ACC112 (cell line): ENCODE results near the gene DAW1.

Source experiments
- H2AFZ ChIP-seq: fragments of 200-600 bp; sonication (generic); one replicate; pipeline ENCODE4 v1.6.0; 2017; ENCODE audit warnings: antibody characterized with exemption, low read length; ENCODE audit not compliant: unreplicated experiment
- H3K27ac ChIP-seq: fragments of 200-600 bp; sonication (generic); 2 replicates; pipeline ENCODE4 v1.5.1; 2014; ENCODE audit warnings: low read depth, mild to moderate bottlenecking, antibody characterized with exemption, low read length, moderate library complexity
- H3K27me3 ChIP-seq: fragments of 200-600 bp; sonication (generic); 2 replicates; pipeline ENCODE4 v1.6.1; 2014; ENCODE audit warnings: mild to moderate bottlenecking, antibody characterized with exemption, low read length, moderate library complexity, mixed read lengths; ENCODE audit not compliant: insufficient read depth
- H3K36me3 ChIP-seq: fragments of 200-600 bp; sonication (generic); 2 replicates; pipeline ENCODE4 v1.6.1; 2016; ENCODE audit warnings: mild to moderate bottlenecking, antibody characterized with exemption, low read length, moderate library complexity, mixed read lengths; ENCODE audit not compliant: insufficient read depth
- H3K4me1 ChIP-seq: fragments of 200-600 bp; sonication (generic); one replicate; pipeline ENCODE4 v1.6.1; 2016; ENCODE audit warnings: low read length, mixed read lengths; ENCODE audit not compliant: insufficient read depth, unreplicated experiment, control insufficient read depth
- H3K4me3 ChIP-seq: fragments of 200-600 bp; sonication (generic); 2 replicates; pipeline ENCODE4 v1.5.1; 2014; ENCODE audit warnings: mild to moderate bottlenecking, low read depth, low read length
- H3K79me2 ChIP-seq: fragments of 200-600 bp; sonication (generic); one replicate; pipeline ENCODE4 v1.6.0; 2016; ENCODE audit warnings: low read length; ENCODE audit not compliant: control insufficient read depth, unreplicated experiment, insufficient read depth

The DAW1 gene

DNA sequence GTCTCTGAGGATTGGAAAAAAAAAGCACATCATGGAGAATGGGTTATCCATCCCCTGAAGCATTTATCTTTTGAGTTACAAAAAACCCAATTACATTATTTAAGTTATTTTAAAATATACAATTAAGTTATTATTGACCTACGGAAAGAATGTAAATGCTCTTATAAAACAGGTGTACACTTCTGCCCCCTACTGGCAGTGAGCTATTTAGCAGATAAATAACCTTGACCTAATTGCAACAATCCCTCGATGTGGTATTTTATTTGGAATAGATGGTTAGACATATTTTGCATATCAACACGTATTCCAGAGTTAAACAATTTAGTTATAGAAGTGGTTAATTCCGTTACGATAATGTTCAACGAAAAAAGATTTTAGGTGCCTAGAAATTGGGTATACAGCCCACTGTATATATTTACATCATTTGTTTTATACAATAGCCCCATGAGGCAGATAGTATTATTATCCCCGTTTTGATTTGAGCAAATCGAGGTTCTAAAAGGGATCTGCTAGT lies 9.1 kb upstream of the DAW1 start:
- Histone ChIP-seq H2AFZ (no peak overlapping the region), H3K79me2 (no peaks in the 10 kb centered on the region), H3K4me1 (peaks cover 59% of the 10 kb centered on the region), H3K27ac (peak overlapping the region; percentile 96), H3K27me3 (no peaks in the 10 kb centered on the region), H3K36me3 (no peaks in the 10 kb centered on the region), H3K4me3 (peak overlapping the region; percentile 16)

DNA sequence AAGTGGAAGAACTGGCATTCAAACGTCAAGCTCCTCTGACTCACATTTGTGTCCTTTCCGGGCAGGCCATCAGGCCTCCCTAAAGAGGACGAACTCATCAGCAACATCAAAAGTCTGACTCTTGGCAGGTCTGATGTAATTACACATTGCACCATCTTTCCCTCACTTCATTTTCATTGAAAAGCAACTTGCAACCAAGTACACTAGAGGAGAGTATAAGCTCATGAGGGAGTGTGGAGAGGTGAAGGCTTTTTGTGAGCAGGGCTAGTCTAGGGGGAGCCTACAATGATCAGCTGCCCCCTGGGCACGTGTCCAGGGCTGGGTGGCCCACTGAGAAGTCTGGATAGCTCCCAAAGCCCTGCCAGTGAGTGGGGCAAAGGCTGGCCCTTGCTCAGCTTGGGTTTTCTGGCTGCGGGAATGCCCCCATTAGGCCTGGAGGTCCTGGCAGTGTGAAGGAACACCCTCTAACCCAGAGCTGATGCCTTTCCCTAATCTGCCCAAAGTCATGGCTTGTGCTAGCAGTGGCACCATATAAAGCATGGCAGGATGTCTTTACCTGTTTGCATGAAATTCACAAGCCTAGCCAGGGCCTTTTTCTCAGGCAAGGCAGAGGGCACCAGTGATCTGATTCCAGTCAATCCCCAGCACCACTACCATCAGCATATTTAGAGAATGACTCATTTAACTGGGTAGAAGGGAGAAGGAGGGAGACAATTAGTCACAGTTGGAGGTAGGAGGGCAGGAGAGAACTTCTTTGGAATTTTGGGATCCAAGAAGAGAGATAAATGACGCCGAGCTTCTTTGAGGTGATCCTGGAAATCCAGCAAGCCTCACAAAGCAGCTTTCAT lies 8.5 kb upstream of the DAW1 start:
- Histone ChIP-seq H3K36me3 (no peaks in the 10 kb centered on the region), H3K27ac (peak overlapping the region; percentile 96), H3K4me3 (peak overlapping the region; percentile 49), H3K4me1 (peaks cover 59% of the 10 kb centered on the region), H2AFZ (no peak overlapping the region), H3K79me2 (no peaks in the 10 kb centered on the region), H3K27me3 (no peaks in the 10 kb centered on the region)

DNA sequence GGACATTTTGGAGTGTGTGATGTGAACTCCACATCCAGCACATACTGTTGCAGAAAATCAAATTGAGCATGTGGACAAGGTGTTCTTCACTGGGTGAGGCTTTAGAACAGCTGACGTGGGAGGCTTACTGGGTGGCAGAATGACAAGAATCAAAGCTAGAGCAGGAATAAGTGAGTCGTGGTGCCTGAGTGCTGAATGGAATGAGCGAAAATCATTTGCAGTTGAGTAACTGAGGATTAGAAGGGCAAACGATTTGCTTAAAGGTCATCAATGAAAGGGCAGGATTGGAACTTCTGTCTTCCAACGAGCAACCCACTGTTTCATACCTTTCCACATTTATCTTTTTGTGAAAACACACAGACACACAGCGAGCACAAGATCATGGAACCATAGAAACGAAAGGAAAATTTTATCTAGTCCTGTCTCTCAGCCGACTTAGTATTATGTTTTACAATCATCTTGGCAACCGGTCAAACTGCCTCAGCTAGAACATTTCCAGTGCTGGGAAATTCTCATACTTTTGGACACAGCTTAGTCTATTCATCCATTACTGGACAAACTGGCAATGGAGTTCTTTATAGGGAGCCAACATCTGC lies 7.2 kb upstream of the DAW1 start:
- peak overlapping the region; percentile 96 for H3K27ac ChIP-seq
- H3K79me2 ChIP-seq, result no peaks in the 10 kb centered on the region
- H3K27me3 ChIP-seq, result no peaks in the 10 kb centered on the region
- no peaks in the 10 kb centered on the region for H3K36me3 ChIP-seq
- H2AFZ ChIP-seq, result no peak overlapping the region
- H3K4me1 ChIP-seq, result peaks cover 59% of the 10 kb centered on the region
- H3K4me3 ChIP-seq, result peak overlapping the region; percentile 41

DNA sequence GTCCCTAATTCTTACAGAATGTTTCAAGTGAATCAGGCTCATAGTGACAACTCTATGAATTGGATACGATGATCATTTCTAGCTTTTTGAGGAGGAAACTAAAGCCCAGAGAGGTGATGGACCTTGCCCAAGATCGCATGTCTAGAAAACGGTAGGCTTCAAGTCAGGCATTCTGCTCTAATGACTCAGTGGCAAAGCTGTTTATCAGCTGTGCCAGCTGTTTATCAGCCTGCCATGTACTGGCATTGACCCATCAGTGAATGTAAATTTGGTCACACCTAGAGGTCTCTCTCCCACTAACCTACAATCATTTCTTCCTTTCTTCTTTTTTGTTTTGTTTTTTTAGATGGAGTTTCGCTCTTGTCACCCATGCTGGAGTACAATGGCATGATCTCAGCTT lies 6.1 kb upstream of the DAW1 start:
- Histone ChIP-seq H3K4me3 (no peak overlapping the region), H3K4me1 (peaks cover 67% of the 10 kb centered on the region), H3K27me3 (no peaks in the 10 kb centered on the region), H3K79me2 (no peaks in the 10 kb centered on the region), H3K36me3 (no peaks in the 10 kb centered on the region), H3K27ac (peak overlapping the region; percentile 96), H2AFZ (no peak overlapping the region)

DNA sequence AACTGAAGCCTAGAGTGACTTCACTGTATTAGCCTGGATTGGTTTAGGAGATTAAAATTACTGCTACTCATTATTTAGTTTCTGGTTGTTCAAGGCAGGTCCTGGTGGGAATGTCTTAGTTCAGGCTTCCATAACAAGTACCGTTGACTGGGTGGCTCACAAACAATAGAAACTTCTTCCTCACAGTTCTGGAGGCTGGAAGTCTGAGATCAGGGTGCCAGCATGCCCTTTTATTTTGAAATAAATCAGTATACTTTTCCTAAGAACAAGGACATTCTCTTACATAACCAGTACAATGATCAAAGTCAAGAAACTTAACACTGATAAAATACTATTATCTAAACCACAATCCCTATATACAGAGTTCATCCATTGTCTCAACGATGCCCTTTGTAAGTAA lies 4.0 kb upstream of the DAW1 start:
- Histone ChIP-seq H3K4me1 (peaks cover 68% of the 10 kb centered on the region), H3K4me3 (no peak overlapping the region), H3K36me3 (no peaks in the 10 kb centered on the region), H3K27me3 (no peaks in the 10 kb centered on the region), H3K79me2 (peaks cover 9% of the 10 kb centered on the region), H3K27ac (peak overlapping the region; percentile 32; the same call in 1 of the 2 replicates), H2AFZ (no peak overlapping the region)

DNA sequence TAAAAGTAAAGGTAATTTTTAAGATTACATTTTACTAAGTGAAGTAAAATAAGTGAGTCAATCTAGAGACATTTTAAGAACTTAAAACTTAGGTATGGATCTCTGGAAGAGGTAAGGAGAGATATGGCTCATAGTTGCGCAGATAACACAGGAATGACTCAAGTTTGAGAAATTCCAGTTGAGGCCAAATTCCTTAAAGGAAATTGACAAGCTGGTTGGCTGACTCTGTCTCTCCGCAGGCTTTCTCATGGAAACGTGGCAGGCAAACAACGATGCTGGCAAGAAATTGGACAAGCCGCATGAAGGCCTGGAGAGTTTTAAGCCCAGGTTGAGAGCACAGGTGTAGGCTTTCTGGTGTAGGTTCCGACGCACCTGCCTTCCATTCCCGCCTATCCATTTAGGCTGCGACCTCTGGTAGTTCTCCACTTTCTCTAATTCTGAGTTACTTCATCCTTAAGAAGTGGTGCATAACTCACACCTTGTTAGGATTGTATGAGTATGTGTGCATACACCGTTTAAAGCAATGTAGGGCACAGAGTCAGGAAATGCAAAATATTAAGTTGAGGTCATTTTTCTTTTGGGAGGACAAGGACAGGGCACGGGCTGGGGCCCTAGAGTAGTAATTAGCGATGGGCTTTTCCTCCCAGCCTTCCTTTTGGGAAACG lies 589 bp upstream of the DAW1 start:
- H3K36me3 ChIP-seq, result no peaks in the 10 kb centered on the region
- H2AFZ ChIP-seq, result peak overlapping the region; percentile 87
- peak overlapping the region; percentile 76 for H3K4me3 ChIP-seq
- peaks cover 65% of the 10 kb centered on the region for H3K4me1 ChIP-seq
- H3K79me2 ChIP-seq, result peaks cover 28% of the 10 kb centered on the region
- peak overlapping the region; percentile 99 for H3K27ac ChIP-seq
- H3K27me3 ChIP-seq, result no peaks in the 10 kb centered on the region

DNA sequence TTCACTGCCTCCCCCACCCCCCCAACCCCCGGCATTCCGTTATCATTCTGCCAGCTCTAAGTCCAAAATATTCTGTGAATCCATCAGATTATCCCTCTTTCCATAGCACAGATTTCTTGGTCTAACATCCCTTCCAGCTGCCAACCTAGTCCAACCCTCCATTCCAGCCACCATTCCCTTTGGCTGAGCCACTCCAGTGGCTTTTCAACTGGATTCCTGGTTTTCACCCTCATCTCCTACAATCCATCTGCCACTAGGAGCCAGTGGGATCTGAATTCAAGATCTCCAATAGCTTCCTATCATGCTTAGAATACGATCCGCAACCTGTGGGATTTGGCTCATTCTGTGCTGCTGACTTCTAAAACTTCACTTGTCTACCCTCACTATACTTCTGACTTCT lies 1.2 kb downstream of the DAW1 start:
- Histone ChIP-seq H3K4me3 (peak overlapping the region; percentile 76; the same call in 1 of the 2 replicates), H3K27me3 (no peaks in the 10 kb centered on the region), H2AFZ (no peak overlapping the region), H3K36me3 (no peaks in the 10 kb centered on the region), H3K79me2 (peaks cover 31% of the 10 kb centered on the region), H3K27ac (peak overlapping the region; percentile 99), H3K4me1 (peaks cover 78% of the 10 kb centered on the region)

DNA sequence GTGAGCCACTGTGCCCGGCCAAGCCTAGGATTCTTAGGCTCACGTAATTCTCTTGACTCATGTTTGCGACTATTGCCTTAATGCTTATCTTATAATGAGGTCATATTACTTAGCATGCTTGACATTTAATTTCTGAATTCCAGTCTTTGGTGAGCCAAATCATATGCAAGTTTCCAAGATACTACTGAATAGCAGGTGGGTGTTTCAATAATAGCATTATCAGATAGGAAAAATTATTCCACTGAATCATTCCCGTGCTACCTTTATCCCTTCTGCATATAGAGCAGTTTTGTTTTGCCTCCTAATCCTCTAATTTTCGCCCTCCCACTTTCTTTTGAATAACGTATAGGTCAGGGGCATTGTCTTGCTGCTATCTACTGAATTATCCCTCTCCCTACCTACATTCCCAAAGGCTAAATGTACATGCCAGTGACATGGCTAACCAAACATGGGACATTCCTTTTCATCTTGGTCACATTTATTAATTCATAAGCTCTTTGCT lies 4.9 kb downstream of the DAW1 start:
- peak overlapping the region; percentile 58 for H3K4me3 ChIP-seq
- H3K27ac ChIP-seq, result peak overlapping the region; percentile 98
- H3K4me1 ChIP-seq, result peaks cover 89% of the 10 kb centered on the region
- no peaks in the 10 kb centered on the region for H3K27me3 ChIP-seq
- H3K79me2 ChIP-seq, result peaks cover 49% of the 10 kb centered on the region
- H2AFZ ChIP-seq, result no peak overlapping the region
- H3K36me3 ChIP-seq, result no peaks in the 10 kb centered on the region; the same call in 1 of the 2 replicates

DNA sequence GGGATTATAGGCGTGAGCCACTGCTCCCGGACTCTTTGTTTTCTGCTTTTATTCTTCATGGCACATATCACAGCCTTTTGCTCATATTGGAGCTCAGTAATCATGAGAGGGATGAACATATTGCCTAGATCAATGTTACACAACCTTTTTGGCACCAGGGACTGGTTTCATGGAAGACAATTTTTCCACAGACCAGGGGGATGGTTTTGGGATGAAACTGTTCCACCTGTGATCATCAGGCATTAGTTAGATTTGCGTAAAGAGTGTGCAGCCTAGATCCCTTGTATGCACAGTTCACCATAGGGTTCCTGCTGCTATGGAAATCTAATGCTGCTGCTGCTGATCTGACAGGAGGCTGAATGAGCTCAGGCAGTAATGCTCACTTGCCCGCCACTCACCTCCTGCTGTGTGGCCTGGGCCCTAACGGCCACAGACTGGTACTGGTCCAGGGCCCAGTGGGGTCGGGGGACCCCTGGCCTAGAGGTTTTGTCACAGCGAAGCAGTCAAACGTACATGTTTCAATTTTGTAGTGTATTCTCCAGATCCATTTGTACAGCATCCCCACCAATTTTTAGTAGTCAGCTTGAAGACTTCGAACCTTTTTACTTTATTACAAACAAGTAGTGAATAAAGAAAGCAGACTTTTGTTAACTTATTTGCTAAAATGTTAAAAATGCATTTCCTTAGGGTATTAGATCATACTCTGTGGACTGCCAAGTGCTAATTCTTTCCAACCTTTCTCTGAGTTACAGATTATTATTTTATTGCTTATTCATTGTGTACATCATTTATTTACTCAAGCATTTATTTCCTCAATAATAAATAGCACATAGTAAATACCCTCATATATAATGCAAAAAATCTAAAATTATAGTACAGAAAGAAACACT lies 6.2 kb downstream of the DAW1 start:
- H3K27me3 ChIP-seq, result no peaks in the 10 kb centered on the region
- peaks cover 39% of the 10 kb centered on the region for H3K79me2 ChIP-seq
- no peak overlapping the region for H2AFZ ChIP-seq
- peak overlapping the region; percentile 98 for H3K27ac ChIP-seq
- H3K4me3 ChIP-seq, result peak overlapping the region; percentile 58
- no peaks in the 10 kb centered on the region; the same call in 1 of the 2 replicates for H3K36me3 ChIP-seq
- H3K4me1 ChIP-seq, result peaks cover 87% of the 10 kb centered on the region

DNA sequence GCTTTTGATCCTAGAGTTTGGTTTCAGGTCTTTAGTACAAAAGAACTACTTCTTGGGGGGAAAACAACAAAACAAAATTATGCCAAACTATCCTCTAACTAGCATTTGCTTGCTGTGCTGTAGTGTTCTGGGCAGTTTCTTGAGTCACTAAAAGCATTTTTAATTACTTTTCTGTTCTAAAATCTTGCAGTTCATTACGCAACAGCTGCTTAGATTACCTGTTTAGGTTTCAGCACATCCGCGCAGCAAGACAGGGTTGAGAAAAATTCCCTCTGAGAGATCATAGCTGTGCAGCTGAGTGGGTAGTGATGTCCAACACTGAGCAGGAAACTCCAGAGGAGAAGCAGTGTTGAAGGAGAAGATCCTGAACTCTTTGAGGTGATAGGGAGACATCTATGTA lies 9.0 kb downstream of the DAW1 start:
- Histone ChIP-seq H3K79me2 (peaks cover 31% of the 10 kb centered on the region), H3K36me3 (peaks cover 7% of the 10 kb centered on the region), H3K4me1 (peaks cover 75% of the 10 kb centered on the region), H3K27me3 (no peaks in the 10 kb centered on the region), H2AFZ (no peak overlapping the region), H3K27ac (peak overlapping the region; percentile 77), H3K4me3 (no peak overlapping the region)
